Measurements from ENCODE around the gene MET.
A peak's percentile ranks its signal among the peaks of the same experiment; 100 is the strongest.

The MET gene

DNA sequence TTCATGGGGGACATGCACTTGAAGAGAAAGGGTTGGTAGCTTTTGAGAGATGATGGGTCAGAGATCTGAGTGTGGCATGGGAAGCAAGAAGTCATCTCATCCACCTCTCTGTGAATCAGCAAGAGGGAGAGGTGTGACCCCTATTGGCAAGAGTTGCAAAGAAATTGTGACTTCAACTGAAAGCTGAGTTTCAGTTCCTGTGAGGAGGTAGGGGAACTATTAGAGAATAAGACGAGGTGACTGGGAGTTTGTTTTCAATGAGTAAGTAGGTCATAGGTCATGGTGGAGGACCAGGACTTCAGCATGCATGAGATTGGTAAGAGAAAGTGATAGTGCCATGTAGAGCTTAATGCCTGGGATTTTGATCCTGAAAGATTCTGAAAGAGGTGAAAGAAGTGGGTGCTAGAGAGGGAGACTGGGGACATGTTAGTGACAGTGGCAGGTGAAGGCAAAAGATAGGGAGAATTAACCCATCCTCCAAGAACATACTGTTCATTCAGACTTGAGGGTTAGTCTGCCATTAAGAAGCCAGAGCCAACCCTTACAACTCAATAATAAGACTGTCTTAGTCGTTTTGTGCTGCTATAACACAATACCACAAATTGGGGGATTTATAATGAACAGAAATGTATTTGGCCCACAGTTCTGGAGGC, 114.9 kb downstream of the MET start:
- no peak for DNase-seq

DNA sequence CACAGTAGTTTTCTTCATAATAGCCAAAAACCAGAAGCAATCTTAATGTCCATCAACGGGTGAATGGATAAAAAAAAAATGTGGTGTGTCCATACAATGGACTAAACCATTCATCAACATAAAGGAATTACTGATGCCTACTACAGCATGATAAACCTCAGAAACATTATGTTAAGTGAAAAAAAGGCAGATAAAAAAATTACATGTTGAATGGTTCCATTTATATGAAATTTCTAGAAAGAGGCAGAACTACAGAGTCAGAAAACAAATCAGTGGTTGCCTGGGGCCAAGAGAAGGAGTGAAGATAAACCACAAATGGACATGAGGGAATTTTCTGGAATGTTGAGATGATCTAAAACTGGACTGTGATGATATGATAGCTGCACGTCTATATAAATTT, 115.9 kb downstream of the MET start:
- no peak for DNase-seq

DNA sequence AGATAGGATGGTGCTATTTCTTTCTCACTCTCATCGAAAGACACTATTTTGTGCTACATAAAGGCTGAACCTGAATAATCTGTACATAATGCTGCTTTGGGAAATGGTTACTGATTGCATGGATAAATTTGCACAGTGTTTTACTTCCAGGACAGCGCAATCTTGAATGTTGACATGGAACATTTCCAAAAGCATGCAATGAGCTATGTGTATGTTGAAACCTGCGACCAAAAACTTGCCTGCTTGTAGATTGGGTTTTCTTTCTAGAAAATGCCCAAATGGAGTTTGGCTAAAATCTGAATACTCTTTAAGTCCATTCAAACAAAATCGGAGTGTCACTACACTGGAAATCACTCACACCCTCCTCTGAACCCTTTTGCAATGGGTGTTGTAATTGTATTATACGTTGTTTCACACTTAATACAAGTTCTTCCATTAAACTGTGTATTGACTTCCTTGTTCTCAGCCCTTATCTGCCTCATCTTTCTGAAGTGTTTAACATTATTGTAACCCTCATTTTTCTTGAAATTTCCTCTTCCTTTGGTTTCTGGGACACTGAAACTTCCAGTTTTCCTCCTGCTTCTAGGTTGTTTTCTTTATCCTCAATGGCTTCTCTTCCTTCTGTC, 116.7 kb downstream of the MET start:
- no peak for DNase-seq

DNA sequence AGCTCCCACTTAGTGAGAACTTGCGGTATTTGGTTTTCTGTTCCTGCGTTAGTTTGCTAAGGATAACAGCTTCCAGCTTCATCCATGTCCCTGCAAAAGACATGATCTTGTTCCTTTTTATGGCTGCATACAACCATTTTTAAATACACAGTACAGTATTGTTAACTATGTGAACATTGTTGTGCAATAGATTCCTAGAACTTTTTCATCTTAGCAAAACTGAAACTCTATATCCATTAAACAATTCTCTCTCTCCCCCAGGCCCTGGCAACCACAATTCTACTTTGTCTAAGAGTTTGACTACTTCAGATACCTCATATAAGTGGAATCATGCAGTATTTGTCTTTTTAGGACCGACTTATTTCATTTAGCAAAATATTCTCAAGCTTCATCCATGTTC, 118.0 kb downstream of the MET start:
- no peak for DNase-seq

DNA sequence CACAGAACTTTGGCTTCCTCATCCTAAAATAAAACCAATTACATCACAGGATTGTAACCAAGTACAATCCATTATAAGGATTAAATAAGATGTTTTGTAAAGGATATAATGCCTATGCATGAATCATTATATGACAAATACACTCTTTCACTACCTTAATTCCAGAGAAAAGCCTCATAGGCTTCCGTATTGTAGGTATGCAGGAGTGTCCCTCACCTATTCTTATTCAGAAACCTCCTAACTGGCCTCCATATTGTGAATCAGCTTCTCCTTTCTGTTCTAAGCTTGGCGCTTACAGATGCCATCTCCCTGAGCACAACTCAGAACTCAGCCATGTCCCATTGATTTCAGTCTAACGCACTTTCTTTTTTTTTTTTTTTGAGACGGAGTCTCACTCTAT, 120.8 kb downstream of the MET start:
- no peak for DNase-seq

DNA sequence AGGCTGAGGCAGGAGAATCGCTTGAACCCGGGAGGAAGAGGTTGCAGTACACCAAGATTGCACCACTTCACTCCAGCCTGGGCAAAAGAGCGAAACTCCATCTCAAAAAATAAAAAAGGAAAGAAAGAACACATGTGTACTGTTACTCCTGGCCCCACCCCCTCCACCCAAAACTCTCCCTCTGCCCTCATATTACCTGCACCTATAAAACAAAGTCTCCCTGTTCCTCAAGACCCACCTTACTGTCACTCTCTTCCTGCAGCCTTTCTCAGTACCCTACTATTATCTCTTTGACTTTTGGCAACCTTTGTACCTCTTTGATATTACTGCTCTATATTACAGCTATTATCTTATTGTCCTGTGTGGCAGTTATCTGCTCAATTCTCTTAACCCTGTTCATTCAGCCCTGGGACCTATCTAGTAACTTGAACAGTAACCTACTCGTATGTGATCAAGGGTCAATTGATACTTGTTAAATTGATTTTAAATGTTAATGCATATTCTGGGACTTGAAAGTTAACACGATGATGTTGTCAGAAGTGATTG, 121.9 kb downstream of the MET start:
- no peak for DNase-seq

DNA sequence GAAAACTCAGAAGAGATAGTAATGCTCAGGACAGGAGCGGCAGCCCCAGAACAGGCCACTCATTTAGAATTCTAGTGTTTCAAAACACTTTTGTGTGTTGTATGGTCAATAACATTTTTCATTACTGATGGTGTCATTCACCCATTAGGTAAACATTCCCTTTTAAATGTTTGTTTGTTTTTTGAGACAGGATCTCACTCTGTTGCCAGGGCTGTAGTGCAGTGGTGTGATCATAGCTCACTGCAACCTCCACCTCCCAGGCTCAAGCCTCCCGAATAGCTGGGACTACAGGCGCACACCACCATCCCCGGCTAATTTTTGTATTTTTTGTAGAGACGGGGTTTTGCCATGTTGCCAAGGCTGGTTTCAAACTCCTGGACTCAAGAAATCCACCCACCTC, 124.5 kb downstream of the MET start:
- no peak for DNase-seq

DNA sequence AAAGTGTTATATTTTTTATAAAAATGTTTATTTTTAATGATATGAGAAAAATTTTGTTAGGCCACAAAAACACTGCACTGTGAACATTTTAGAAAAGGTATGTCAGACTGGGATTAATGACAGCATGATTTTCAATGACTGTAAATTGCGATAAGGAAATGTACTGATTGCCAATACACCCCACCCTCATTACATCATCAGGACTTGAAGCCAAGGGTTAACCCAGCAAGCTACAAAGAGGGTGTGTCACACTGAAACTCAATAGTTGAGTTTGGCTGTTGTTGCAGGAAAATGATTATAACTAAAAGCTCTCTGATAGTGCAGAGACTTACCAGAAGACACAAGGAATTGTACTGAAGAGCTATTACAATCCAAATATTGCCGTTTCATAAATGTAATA, 125.6 kb downstream of the MET start:
- DNase-seq: no peak

DNA sequence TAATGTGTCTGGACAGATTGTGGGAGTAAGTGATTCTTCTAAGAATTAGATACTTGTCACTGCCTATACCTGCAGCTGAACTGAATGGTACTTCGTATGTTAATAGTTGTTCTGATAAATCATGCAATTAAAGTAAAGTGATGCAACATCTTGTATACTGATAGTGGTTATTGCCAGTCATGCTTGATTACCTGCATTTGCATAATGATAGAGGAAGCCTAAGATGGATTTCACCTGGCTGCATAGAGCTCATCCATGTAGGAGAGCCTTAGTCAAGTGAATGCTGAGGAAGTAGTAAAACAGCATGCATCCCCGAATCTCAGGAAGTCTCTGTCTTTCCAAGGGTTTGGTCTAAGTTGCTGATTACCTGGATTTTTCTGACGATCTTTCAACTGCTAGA, 126.2 kb downstream of the MET start:
- DNase-seq: no peak

DNA sequence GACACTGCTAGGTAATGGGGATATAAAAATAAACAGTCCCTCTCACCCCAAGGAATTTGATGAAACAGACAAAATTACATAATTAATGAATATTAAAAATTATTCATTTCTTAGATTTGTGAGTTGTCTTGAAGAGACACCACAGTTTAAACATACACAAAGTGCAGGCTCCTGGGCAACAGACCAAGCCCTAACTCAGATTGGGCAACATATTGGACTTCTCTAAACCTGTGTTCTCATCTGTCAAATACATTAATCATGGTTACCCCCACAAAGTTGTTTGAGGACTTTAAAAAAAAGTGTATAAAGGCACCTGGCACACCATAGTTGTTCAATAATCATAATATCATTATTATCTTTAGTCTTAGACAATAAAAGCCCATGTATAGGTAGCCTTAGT, 127.9 kb downstream of the MET start:
- DNase-seq: no peak

DNA sequence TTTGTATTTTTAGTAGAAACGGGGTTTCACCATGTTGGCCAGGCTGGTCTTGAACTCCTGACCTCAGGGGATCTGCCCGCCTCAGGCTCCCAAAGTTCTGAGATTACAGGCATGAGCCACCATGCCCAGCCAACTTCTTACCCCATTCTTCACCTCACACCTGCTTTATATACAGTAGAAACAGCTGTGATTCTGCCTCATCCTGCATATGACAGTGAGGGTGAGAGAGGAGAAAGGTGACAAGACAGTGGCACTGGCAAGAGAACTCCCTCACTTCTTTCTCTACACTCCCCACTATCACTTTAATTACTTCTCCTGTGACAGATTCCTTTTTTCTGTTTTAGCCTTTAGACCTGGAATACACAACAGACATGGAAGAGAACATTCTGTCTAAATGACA, 128.6 kb downstream of the MET start:
- no peak for DNase-seq

DNA sequence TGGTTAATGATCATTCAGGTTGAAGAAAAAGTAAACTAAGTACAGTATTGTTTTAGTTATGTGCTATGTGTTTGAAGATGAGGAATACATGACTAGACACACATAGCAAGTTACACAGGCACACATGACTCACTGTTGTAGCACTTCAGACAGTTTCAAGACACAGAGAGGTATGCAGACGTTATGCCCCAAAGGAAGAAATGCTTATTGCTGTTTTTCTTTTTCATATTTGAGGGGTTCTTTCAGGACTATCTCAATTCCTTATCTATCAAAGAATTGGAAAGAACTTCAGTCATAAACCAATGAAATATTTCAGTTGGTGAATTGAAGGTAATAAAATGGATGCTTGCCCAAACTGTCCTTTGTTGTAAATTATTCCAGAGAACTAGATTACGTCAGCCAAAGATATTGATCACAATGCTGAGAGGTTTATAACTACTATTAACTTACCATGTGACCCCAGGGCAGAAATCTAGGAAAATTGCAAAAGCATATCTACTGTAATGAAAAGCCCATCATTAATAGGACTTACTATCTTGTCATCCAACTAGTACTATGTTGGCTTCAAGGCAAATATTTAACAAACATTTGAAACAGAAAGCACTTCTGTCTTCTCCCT, 129.2 kb downstream of the MET start:
- DNase-seq: no peak

DNA sequence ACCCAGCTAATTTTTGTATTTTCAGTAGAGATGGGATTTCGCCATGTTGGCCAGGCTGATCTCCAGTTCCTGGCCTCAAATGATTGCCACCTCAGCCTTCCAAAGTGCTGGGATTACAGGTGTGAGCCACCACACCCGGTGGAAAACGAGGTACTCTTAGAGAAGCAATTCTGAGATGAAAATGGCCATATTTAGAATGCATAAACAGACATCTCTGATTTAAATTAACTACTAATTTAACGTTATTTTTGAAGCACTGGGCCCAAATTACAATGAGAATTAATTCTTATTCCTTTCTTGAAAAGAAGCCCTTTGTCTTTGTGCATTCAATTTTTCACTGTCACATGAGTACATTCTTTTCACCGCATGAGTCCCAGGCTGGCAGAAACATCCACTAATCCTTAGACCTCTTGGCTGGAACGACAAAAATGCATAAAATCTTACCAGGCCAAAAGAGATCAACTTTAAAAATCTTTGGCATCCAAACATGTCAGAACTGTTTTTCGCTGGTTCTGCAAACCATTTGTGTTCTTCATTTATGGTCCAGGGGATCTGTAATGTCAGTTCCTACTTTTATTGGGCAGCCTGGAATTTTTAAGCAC, 130.2 kb downstream of the MET start:
- no peak for DNase-seq

DNA sequence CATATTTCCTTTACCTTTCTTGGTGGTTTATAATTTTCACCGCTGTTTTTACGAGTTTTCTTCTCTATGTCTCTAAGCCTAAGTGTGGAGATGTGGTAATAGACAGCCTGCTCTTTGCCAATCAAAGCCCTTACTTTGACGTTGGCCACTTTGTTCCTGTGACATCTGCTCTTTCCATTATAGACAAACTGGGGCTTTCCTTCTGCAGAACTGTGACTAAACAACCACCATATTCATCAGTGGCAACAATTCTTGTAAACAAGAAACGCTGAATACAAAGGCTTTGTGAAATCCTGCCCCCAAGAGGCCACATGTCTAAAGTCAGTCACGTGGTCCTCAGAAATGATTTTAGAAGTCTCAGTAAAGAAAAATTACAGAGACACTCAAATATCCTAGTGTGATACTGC, 130.8 kb downstream of the MET start:
- DNase-seq: peak in 5 of 14 donors; percentile 10 to 37 (median 27)

DNA sequence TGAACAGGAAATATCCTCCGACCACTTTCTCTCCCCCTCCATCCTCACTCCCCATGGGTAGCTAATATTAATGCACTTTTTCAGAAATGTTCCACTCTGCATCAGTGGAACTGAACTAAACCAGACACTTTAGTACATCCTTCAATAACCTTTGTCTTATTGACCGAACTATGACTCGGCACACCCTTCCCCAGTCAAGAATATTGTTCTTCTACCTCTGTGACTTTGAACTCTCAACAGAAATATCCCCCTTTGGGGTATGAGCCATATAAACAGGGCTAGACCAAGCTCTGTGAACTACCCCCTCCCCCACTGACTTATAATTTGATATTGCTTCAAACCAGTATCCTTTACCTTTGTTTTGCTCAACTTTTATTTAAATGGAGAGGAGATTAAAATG, 132.5 kb downstream of the MET start:
- no peak for DNase-seq

DNA sequence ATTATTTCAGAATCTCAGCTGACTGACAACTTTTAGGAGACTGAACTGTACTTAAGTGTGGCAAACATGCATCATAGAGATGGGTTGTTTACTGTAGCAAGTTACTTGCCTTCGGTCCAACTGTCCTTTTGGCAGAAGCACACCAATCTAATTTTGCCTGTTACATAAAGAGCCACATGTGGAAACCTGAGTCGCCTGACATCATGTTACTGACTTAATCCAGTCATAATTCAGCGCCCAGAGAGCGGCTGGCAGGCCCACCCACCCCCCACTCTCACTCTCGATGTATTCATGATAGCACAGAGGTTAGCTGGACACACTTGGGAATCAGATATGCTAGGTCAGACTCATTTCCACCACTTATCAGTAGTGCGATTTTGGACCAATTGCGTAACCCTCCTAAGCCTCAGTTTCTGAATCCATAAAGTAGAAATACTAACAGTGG, 133.1 kb downstream of the MET start:
- DNase-seq: no peak

DNA sequence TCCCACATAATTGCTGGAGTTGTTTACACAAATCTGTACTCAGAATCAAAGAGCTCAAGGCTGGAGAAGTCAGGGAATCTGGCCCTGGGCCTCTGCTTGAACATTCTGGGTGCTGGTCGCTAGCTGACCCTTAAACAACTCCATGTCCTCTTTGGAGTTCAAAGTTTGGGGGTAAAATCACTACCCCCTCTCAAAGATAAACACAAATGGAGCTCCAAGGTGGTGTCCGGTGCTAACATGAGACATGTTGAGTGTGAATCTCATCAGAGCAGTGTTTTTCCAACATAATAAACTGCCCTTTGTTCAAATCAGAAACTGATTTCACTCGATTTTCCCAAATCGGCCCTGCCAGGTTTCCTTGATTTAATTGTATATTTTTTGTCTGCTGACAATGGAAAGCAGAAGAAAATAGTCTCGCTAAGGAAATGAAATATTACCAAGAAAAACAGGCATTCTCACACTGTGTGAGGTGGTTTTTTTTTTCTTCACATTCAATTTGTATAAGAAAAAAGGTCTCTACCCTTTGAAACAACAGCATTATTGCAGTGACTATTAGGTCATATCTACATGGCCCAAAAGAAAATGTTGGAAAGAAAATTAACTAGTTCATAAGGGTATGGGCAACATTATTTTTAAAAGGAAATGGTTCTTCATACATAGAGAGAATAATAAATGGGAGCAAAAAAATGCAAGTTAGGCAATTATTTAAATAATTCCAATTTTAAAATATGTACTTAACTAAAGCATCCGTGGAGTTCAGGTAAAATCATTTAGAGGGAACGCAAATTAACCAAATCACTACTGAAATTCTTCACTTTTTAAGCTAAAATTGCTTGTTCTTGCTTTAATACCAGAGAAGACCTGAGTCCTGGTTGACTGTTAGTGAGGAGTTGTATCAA, 134.3 kb downstream of the MET start:
- DNase-seq: no peak

DNA sequence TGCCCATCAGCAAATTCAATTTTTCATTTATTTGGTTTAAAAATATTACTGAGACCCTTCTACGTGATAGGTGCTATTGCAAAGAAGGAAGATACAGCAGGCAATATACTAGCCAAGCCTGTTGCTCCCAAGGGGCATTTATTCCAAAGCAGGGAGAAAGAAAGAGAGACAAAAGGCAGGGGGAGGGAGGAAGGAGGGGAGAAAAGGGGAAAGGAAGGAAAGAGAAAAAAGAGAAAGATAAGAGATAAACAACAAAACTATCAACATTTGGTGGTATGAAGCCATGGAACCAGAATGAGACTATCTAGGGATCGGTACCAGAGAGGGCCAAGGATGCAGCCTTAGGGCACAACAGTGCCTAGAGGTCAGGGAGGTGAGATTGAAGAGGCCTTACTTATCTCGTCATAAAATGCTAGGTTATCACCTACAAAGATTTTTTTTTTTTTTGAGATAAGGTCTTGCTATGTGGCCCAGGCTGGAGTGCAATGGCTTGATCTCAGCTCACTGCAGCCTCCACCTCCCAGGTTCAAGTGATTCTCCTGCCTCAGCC, 135.1 kb downstream of the MET start:
- no peak for DNase-seq

DNA sequence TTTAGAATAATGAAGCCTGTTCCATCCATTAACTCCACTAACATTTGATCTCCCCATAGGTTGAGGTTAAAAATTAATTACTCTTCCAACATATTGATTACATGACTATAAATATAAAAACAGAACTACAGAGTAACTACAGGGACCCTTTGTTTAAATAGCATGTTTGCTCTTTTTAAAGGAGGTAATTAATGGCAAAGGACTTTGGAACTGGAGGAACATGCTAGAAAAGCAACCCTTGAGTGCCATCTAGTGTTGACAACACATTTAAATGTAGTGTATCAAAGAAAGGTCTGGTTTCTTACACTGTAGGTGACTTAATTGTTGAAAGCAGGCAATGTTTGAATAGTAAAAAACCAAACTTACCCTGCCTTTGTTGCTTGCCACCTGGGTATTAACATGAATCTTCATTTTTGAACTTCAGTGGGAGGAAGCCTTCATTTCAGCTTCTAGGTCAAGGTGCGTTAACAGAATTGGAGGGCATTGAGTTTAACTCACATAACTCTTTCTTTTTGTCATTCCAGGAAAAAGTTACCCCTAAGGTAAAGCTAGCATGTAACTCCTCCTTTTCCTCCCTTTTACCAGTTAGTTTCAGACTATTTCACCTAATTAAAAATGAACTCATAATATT, 137.8 kb downstream of the MET start:
- DNase-seq: peak in 2 of 14 donors; percentile 2 to 26

DNA sequence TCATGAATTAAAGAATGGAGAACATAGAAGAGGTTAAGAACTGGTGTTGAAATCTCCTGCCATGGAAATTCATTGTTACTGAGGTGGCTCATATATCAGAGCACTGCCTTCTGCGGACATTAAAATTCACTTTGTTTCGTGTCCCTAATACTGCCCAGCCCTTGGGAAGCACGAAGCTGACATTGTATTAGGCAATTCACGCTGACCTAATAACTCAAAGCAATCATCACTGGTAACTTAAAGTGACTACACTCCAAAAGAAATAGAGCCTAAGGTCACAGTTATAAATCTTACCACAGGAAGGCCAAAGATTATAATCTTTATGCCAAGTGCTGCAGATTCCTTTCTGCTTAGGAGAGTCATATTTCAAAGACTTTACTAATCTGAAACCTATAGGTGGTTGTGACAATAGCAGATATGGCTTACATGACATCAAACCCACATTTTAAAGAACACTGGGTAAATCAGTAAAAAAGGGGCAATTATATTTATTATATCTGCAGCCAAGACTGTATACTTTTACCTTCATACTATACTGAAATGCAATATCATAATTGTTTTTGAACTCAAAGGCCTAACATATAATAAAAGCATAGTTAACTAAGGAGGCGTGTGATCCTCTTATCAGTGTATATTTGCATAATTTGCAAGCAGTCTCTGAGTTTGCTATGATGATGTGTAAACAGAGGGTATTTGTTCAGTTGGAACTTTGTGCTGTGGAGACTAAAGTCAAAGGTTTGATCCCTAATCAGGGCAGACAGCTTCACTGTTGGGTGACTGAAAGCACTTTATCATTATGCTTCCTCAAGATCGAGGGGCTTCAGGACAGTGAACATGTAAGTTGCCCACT, 138.5 kb downstream of the MET start:
- no peak for DNase-seq

DNA sequence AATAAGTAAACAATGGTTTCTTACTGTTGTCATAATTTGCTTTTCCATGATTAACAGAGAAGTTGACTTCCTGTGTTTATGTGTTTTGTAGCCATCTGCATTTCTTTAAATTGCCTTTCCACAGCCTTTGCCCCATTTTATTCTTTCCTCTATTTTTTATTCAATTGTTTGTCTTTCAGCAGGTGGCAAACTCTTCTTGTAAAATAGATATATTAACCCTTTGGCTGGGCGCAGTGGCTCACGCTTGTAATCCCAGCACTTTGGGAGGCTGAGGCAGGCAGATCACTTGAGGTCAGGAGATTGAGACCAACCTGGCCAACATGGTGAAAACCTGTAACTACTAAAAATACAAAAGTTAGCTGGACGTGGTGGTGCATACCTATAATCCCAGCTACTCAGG, 139.8 kb downstream of the MET start:
- DNase-seq: no peak
